SHP77 treated with DMSO at 0.1 percent for 48 hours (cell line): Measurements from ENCODE around the gene MDM4.
A peak's percentile ranks its signal among the peaks of the same experiment; 100 is the strongest.

ENCODE experiments used
- DNase-seq: peaks from one replicate; lab custom pipeline; 2025; lab: John Stamatoyannopoulos, UW

MDM4 gene

DNA sequence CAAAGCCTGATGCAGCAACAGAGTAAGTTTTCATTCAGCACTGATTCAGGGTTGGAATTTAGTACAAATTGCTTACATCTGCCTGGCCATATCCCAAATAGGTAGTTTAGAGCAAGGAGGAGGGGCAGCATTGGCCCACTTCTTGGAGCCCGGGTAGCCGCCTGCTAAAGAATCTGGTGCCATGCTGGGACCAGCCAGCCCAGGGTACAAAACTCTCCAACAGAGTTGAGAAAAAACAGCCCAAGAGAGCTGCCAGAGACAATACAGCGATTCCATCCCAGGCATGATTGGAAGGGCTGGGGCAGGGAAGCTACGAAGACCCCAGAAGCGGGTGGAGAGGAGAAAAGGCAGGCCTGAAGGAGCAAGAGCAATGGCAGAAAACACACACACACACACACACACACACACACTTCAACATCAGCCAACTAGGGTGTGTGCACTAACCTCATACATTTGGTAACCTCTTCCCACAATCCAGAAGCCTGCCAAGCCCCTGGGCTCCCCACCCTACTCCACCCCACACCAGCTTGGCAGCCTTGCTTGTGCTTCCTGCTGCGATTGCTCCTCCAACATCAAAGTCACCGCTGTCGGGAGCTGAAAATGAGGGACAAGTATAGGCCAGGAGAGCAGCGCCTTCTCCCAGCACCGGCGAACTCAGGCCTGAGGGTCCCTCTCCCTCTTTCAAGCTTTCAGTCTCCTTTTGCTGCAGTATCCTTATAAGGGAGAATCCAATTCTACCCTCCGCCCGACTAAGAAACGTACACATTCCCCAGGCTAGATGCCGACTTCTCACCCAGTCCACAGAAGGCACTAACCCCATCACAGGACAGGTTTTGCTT lies 22.8 kb upstream of the MDM4 start:
- DNase-seq, result no peak

- DNase-seq, result no peak
Measured at GRCh38 chr1:204493984-204494280, 22.3 kb upstream of the MDM4 start.

DNA sequence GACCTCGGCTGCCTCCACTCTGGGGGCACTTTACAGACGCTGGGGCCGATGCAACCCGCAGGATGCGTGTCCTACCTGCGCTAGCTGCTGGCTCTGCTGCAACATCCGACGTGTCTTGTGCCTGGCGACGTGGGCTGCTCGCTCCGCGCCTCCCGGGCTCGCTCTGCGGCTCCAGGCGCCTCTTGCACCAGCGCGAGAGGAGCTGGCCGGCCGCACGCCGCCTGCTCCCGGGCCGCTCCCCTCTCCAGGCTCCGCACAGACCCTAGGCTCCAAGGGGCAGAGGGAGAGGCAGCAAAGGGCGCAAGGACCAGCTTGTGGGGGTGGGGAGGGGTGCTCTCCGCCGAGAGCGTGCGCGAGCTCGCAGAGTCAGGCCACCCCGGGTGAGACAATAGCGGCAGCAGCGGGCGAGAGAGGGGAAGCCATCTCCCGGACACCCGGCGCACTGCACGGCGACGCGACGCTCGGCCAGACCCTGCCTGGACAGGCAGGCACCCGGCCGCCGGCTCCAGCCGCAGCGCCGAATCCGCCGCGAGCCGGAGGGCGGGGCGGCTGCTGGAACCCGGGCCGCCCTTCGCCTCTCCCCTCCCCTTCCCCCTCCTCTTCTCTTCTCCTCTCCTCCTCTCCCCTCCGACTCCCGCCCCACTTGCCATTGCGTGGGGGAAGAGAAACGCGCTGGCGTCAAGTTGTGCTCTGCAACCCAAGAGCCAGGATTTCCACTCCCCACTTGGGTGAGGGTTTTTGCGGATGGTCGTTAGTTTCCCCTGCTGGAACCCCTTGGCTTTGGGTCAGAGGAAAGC lies 21.7 kb upstream of the MDM4 start, which contains the start of gene PIK3C2B:
Gene PIK3C2B, minus strand, starts transcription at position 525 of the 797 bp plus-strand sequence. CDS start 25,003 bp downstream, outside the sequence.
- DNase-seq, result peak; percentile 58

GRCh38 chr1:204495078-204495753 lies 21.0 kb upstream of the MDM4 start:
- DNase-seq, result no peak

DNA sequence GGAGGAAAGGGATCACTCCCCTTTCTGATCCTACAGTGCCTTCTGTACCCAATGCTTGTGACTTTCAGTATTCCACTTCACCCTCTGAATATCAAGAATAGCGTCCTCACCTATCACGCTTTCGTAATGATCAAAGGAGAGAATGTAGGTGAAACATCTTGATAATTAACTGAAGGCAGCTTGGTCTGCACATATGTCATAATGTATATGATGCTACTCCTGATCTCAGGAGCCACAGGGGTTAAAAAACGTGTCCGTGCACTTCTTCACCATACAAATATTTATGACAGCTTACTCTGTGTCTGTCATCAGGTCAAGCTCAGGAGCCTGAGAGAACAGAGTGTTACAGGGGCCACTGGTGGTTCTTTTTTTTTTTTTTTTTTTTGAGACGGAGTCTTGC lies 20.4 kb upstream of the MDM4 start:
- no peak for DNase-seq

DNA sequence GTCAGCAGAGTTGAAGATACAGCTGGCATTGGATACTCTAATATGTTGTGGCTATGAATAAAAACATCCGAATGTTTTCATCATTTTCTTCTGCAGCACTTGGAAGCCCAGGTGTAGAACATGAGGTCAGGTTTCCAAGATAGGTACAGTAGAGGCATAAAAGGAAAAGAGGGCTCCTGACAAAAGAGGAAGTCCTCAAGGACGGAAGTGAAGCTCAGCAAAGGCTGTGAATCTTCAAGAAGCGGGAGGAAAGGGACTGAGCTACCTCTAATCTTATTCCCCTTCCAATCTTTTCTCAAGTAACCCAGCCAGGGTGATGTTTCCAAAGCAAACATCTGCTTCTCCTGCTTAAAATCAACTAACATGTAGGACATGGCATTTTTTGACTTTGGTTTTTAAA lies 17.2 kb upstream of the MDM4 start:
- DNase-seq, result no peak

- DNase-seq, result no peak
Measured at GRCh38 chr1:204499511-204500468, 16.4 kb upstream of the MDM4 start.

DNA sequence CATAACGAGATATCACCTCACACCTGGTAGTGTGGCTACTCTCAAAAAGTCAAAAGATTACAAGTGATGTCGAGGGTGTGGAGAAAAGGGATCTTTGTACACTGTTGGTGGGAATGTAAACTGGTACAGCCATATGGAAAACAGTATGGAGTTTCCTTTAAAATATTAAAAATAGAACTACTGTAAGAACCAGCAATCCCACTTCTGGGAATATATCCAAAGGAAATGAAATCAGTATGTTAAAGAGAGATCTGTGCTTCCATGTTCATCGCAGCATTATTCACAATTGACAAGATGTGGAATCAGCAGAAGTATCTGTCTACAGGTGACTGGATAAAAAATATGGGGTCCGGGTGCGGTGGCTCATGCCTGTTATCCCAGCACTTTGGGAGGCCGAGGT lies 14.0 kb upstream of the MDM4 start:
- no peak for DNase-seq

GRCh38 chr1:204503122-204503912 lies 12.9 kb upstream of the MDM4 start:
- DNase-seq, result peak; percentile 59

DNA sequence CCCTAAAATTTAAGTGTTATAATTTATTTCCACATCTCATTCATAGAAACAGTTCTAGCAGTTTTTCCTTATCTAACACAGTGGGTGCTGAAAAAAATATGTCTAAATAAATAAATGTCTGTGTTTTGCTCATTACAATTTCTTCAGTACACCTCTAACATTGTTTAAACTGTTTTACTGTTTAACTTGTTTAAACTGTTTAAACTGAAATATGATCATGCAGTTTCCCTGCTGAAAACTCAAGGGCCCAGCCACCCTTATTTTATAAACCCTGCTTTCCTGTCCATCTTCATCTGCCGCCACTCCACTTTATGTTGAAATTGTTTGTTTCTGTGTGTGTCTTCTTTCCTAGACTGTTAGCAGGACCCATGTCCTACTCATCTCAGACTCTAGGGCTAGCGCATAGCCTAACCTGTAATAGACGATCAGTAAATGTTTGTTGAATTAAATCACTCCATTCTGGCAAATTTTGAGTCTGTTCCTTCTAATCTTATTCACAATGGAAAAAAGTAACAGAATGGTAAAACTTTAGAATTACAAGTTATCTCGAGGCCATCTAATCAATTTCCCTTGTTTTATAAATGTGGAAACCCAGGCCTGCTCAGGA lies 12.2 kb upstream of the MDM4 start:
- DNase-seq, result no peak

DNA sequence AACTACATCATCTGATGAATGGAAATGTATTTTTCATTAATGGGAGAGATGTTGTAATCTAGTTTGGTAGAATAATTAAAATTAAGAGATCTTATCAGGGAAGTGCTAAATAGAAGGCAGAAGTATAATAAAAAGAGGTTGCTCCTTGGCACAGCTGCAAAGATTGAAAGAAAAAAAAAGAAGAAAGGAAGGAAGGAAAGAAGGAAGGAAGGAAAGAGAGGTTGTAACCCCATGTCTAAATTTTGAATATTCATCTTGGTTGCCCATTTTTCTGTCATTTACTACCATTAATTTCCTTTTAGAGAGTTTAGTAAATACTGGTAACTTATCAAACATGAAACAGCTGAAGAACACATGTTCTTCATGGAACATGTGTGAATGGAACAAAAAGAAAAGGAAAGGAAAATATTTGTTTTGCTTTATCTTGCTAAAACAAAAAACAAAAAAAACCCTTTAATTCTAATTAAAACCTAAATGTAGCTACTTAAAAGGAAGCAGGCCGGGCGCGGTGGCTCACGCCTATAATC lies 10.5 kb upstream of the MDM4 start:
- no peak for DNase-seq

- DNase-seq, result peak; percentile 76
Measured at GRCh38 chr1:204506201-204506968, 9.8 kb upstream of the MDM4 start.

- peak; percentile 84 for DNase-seq
Measured at GRCh38 chr1:204506969-204507316, 9.3 kb upstream of the MDM4 start.

DNA sequence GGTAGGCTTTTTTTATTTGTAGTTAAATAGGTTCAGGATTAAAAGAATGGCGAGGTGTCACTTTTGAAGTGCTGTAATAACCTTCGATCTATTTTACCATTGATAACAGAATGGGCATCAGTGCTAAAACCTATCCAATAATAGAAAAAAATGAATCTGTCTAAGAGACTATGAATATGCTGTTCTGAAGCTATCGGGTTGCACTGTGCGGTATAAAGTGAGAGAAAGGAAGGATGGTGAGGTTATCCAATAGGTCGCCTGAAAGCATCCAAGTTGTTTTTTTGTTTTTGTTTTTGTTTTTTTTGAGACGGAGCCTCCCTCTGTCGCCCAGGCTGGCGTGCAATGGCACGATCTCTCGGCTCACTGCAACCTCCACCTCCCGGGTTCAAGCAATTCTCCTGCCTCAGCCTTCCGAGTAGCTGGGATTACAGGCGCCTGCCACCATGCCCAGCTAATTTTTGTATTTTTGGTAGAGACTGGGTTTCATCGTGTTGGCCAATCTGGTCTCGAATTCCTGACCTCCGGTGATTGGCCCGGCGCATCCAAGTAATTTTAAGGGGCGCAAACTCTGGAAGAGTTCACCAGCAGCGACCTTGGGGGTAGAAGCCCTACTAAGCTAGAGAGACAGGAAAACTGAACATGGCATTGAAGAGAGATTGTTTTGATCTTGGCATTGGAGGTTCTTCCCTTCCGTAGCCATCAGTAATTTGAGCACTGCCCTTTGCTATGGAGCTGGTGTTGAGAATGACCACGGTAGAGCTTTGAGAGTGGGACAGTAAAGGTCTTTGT lies 8.7 kb upstream of the MDM4 start:
- peak; percentile 69 for DNase-seq

DNA sequence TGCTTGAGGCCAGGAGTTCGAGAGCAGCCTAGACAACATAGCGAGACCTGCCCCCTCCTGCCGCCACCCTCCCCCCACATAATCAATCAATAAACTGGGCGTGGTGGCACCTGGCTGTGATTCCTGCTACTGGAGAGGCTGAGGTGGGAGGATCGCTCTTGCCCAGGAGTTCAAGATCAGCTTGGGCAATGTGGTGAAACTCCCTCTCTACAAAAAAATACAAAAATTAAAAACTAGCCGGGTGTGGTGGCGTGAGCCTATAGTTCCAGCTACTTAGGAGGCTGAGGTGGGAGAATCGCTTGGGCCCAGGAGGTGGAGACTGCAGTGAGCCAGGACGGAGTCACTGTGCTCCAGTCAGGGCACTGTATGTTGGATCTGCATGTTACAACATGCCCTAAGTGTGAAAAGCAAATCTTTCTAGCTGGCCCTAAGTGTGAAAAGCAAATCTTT lies 7.0 kb upstream of the MDM4 start:
- DNase-seq, result no peak

DNA sequence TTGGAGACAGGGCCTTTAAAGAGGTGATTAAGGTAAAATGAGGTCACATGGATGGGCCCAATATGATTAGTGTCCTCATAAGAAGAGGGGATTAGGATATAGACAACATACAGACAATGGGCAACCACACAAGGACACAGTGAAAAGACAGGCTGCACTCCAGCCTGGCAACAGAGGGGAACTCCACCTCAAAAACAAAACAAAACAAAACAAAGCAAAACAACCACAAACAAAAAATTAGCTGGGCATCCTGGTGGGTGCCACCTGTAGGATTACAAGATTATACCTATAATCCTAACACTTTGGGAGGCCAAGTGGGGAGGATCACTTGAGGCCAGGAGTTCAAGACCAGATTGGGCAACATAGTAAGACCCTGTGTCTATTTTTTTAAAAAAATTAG lies 4.8 kb upstream of the MDM4 start:
- no peak for DNase-seq

DNA sequence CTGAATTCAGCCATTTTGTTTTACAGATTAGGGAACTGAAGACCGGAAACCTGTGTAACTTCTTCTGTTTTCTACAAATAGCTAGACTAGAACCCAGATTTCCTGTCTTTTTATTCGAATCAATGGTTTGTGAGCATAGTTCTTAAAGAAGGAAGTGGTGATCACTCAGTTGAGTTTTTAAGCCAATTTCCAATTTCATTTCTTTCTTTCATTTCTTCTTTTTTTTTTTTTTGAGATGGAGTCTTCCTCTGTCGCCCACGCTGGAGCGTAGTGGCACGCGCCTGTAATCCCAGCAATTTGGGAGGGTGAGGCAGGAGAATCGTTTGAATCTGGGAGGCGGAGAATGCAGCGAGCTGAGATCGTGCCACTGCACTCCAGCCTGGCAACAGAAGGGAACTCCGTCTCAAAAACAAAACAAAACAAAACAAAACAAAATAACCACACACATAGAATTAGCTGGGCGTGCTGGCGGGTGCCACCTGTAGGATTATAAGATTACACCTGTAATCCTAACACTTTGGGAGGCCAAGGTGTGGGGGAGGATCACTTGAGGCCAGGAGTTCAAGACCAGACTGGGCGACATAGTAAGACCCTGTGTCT lies 3.0 kb upstream of the MDM4 start:
- DNase-seq, result no peak

GRCh38 chr1:204514828-204515227 lies 1.4 kb upstream of the MDM4 start:
- DNase-seq, result no peak
